ENCODE measurements around the gene PDE6B.

PDE6B gene

GRCh38 chr4:624705-625590 is at the start of gene PDE6B:
Gene PDE6B, plus strand, starts transcription at chr4:625573. Its CDS starts 54 bp downstream, at chr4:625627.
- TF ChIP-seq CTCF (IDR thresholded peaks at IDR 0.05; ENCODE audit: low read depth, low read length) = no peak
- no peak within 1 kb of the TSS for H3K4me3 ChIP-seq (ENCODE audit: low read depth, low read length)

- no peak within 1 kb of the TSS for H3K4me3 ChIP-seq (ENCODE audit: low read depth, low read length)
- TF ChIP-seq CTCF (IDR thresholded peaks at IDR 0.05; ENCODE audit: low read depth, low read length) = no peak
Measured at GRCh38 chr4:576245-576821, 49.0 kb upstream of the PDE6B start, which contains the start of gene TMEM271. Gene TMEM271, minus strand, starts transcription at chr4:576295. Its CDS starts 233 bp downstream, at chr4:576062.

GRCh38 chr4:576991-577498 is 48.3 kb upstream of the PDE6B start:
- no peak for TF ChIP-seq CTCF (IDR thresholded peaks at IDR 0.05; ENCODE audit: low read depth, low read length)
- H3K4me3 ChIP-seq (ENCODE audit: low read depth, low read length) = no peak overlapping the region

- H3K4me3 ChIP-seq (ENCODE audit: low read depth, low read length) = no peak overlapping the region
Measured at GRCh38 chr4:577499-578450, 47.6 kb upstream of the PDE6B start.

GRCh38 chr4:578451-579443 is 46.6 kb upstream of the PDE6B start:
- H3K4me3 ChIP-seq (ENCODE audit: low read depth, low read length) = no peak overlapping the region
- TF ChIP-seq CTCF (IDR thresholded peaks at IDR 0.05; ENCODE audit: low read depth, low read length) = no peak

More at GRCh38 chr4:577499-578450, 47.6 kb upstream of the PDE6B start:
- no peak for TF ChIP-seq CTCF (IDR thresholded peaks at IDR 0.05; ENCODE audit: low read depth, low read length)

Data from WI38 (cell line).